ENCODE results near the gene EPHA4.

GRCh38 chr2:221605751-221606240 lies 33.7 kb upstream of the EPHA4 start:
- TF ChIP-seq RFX5 (IDR thresholded peaks at IDR 0.05) (no peak), REST (IDR thresholded peaks at IDR 0.05) (no peak), MAFK (IDR thresholded peaks at IDR 0.05; ENCODE audit: partially characterized antibody) (no peak), BCL3 (IDR thresholded peaks at IDR 0.05) (no peak), POLR2A (IDR thresholded peaks at IDR 0.05; ENCODE audit: low read length) (no peak), CTCF (IDR thresholded peaks at IDR 0.05) (no peak), HOXB13 (CRISPR knock-in tag; IDR thresholded peaks at IDR 0.05; ENCODE audit: low read depth) (no peak), MAX (IDR thresholded peaks at IDR 0.05) (no peak), RCOR1 (IDR thresholded peaks at IDR 0.05; ENCODE audit: low read depth, low read length) (no peak), CBX2 (IDR thresholded peaks at IDR 0.05; ENCODE audit: borderline replicate concordance, low read depth) (no peak)
